HG03097 (cell line): ENCODE measurements around the gene ITGA11.

Source experiments
- ATAC-seq: cut with Tn5 transposase; IDR thresholded peaks from one replicate; pipeline ENCODE4 v1.9.1; 2021; ENCODE audit not compliant: unreplicated experiment, low FRiP score

Gene ITGA11

GRCh38 chr15:68298882-68299381, 133.0 kb downstream of the ITGA11 start:
- peak; percentile 81 for ATAC-seq

GRCh38 chr15:68298336-68298735, 133.6 kb downstream of the ITGA11 start:
- no peak for ATAC-seq

DNA sequence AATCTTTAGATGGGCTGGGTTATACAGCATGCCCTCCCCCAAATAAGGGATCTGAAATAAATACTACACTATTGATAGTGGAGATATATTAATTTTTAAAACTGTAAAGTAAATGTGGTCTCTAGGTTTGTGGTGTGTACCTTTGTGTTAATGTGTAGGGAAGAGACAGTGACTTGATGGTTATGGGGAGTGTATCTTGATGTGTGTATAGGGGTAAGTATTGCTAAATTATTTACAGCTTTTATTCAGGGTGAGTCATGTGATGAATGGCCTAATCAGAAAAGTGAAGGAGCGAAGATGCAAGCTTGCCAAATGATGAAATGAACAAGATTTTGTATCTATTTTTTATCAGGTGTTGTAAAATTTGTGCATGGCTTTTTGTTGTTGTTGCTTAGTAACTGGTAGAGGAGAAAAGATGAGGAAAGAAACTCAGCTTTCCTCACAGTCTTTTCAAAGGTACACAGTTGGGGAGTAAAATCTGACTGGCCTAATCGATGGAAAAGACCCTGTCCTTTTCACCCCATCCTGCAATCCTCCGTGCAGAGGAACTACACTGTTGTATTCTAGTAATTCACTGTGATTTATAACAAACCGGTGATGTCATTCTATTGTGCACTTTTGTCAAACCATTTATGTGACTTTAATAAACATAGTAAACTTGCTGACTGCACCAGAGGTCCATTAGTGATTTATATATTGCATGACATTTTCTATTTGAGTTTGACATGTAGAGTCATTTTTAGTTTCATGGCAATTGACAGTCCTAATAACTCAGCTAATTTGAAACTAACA, 136.8 kb downstream of the ITGA11 start:
- no peak for ATAC-seq

DNA sequence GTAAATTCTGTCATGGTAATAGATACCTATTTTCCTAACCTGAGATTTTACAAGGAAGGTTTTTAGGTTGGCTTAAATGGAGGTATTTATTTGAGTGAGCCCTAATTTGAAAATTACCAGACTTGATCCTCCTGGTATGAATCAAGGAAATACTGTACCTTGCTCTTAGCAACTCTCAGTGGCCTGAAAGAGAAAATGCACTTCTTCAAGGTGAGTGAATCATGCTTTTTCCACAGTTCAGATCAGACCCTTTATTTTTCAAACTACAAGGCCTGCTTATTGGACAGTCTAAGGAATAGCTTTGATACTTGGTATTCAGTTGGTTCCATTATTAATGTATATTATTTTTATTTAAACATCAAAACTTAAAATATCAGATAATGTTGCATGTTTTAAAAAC, 139.0 kb downstream of the ITGA11 start:
- no peak for ATAC-seq

- ATAC-seq: no peak
Observed at GRCh38 chr15:68292157-68292781, 139.7 kb downstream of the ITGA11 start.

DNA sequence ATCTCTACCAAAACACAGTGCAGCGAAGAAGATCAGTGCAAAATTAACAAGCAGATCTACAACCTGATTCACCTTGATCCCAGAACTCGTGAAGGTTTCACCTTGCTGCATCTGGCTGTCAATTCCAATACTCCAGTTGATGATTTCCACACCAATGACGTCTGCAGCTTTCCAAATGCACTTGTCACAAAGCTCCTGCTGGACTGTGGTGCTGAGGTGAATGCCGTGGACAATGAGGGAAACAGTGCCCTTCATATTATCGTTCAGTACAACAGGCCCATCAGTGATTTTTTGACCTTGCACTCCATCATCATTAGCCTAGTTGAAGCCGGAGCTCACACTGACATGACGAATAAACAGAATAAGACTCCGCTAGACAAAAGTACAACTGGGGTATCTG, 141.2 kb downstream of the ITGA11 start:
- no peak for ATAC-seq

DNA sequence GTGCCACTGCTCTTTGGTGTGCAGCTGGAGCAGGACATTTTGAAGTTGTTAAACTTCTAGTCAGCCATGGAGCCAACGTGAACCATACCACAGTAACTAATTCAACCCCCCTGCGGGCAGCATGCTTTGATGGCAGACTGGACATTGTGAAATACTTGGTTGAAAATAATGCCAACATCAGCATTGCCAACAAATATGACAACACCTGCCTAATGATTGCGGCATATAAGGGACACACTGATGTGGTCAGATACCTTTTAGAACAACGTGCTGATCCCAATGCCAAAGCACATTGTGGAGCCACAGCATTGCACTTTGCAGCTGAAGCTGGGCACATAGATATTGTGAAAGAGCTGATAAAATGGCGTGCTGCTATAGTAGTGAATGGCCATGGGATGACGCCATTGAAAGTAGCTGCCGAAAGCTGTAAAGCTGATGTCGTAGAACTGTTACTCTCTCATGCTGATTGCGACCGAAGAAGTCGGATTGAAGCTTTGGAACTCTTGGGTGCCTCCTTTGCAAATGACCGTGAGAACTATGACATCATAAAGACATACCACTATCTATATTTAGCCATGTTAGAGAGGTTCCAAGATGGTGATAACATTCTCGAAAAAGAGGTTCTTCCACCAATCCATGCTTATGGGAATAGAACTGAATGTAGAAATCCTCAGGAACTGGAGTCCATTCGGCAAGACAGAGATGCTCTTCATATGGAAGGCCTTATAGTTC, 142.2 kb downstream of the ITGA11 start:
- no peak for ATAC-seq

GRCh38 chr15:68289057-68289456, 142.9 kb downstream of the ITGA11 start:
- no peak for ATAC-seq

GRCh38 chr15:68286256-68286655, 145.7 kb downstream of the ITGA11 start:
- ATAC-seq: no peak

- no peak for ATAC-seq
Observed at GRCh38 chr15:68285259-68285980, 146.5 kb downstream of the ITGA11 start.

GRCh38 chr15:68284616-68285258, 147.2 kb downstream of the ITGA11 start:
- no peak for ATAC-seq

DNA sequence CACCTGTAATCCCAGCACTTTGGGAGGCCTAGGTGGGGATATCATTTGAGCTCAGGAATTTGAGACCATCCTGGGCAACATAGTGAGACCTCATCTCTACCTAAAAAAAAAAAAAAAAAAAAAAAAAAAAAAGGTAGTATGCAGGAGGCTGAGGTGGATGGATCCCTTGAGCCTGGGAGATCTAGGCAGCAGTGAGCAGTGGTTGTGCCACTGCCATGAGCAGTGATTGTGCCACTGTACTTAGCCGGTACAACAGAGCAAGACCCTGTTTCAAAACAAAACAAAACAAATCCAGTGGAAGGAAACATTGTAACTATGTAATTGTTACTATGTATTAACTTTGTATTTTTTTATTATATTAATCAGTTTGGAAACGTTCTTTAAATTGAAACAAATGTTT, 148.6 kb downstream of the ITGA11 start:
- ATAC-seq: no peak

DNA sequence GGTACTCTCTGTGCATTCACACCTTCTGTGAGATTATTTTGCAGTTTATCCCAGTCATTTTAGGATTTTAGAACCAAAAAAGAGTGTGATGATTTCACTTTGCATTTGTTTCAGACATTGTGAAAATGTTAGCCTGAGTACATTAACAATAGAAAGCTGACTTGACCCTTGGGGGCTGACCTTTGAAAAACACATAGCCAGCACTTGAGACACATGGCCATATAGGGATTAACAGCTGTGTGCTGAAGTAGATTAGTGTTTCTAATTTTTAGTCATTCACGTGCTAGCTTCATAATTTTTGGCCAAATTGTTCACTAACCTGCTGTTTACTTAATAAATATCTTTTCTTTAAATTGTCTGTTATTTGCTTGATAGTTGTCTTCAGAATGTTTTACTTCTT, 151.0 kb downstream of the ITGA11 start:
- no peak for ATAC-seq

DNA sequence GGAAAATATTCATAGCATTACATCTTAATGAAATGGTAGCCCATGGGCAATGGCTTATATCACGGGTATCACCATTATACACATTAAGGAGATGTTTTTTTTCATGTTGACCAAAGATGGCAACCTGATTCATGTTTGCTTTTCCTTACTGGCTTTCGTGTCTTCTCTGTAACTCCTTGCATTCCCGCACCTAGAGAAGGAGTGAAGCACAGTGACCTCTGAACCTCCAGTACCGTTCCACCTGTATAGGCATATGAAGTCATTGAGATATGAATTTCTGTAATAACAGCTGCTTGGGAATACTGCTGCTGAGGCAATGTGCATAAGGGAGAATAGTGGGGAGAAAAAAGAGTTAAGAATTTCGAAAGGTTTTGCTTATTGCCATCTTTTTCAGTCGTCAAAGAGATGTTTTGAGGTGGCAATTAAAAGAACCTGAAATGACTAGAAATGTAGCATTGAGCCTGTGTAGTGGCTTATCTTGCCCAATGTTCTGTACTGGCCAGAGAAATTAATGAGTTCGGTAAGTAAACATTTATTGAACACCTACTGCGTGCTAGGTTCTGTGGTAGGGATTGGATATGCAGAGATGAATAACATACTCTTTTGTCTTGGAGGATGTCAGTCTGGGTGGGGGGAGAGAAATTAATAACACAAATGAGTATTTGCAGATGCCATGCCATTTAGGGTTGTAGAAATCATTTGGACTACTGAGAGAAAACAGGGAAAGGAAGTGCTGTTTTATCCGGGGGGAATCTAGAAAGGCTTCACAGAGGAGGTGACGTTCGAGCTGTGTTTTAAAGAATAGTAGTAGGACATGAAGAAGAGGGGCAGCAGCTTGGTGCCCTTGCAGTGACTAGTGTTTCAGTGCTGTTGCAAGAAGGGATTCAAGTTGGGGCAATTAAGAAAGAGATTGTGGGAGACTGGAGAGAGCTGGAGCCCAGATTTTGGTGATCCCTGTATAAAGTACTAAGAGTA, 151.9 kb downstream of the ITGA11 start:
- ATAC-seq: no peak

DNA sequence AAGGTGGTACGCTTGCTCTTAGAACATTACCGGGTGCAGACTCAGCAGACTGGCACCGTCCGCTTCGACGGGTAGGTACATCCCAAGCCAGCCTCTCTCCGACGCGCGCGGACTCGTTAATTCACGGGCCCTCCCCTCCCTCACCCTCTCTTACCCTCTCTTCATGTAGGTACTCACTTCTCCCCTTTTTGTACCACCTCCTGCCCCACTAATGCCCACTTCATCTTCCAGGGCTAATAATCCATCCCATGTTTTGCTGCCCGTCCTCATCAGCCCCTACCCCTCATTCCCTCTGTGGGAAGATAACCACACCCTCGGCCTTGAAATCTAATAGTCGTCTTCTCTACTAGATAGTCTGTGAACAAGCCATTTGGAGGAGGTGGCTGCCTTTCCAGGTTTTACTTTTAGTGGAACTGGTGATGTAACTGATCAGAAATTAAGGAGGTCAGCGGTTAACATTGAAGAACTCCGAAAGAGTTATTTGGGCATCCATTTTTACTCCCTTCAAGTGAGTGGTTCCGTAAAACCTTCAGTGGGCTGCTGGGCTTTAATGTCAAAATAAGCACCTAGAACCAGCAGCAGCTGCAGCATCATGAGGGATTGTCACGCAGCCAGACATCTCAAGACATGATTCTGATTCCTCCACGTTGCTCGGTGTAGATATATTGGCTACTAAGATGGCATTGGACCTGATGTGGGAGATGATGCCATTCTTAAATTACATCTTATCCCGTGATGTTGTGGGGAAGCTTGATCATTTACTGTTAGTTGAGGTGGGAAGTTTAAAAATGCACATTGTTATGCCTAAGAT, 153.2 kb downstream of the ITGA11 start:
- no peak for ATAC-seq

- ATAC-seq: no peak
Observed at GRCh38 chr15:68278345-68278594, 153.7 kb downstream of the ITGA11 start.

GRCh38 chr15:68277603-68278344, 154.2 kb downstream of the ITGA11 start, which contains the start of gene FEM1B:
Gene FEM1B (plus strand): TSS chr15:68277745. CDS start chr15:68278418, 673 bp downstream.
- peak; percentile 74 for ATAC-seq

DNA sequence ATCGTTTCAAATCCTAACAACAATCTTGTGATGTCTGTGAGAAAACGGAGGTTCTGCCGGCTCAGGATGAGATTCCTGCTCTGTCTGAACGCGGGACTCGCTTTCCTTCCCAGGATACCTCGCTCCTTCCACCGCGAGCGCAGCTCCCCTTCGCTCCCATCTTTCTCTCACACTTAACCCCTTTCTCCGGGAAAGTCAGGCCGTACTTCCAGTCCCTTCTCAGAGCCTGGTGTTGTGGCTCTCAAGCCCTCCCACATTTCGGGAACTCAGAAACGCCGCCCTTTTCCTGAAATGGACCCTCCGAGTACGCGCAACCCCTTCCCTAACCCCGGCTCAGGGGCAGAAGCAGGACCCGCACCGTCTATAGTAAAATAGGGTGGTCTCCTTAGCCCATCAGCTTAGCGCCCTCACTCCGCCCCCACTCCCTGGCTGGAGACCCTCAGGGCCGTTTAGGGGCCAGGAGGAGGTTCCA, 154.8 kb downstream of the ITGA11 start:
- ATAC-seq: no peak
